OCI-LY1 (cell line): ENCODE results near the gene SKOR2.
"Not testable (repeated sequence)": the region's sequence is repeated elsewhere in the genome, so short reads cannot be mapped to it uniquely, and the experiment has no call there.

Experiments used
- CTCF ChIP-seq: fragments of 200-600 bp; sonication (generic), shearing (Covaris generic); IDR thresholded peaks from 2 replicates; pipeline ENCODE4 v1.5.1; 2017; ENCODE audit warnings: mild to moderate bottlenecking, antibody characterized with exemption, low read length, moderate library complexity, mixed read lengths
- EZH2 ChIP-seq: fragments of 200-600 bp; sonication (generic), shearing (Covaris generic); IDR thresholded peaks from 2 replicates; pipeline ENCODE4 v1.8.0; 2017; ENCODE audit warnings: borderline replicate concordance, mixed run types, mild to moderate bottlenecking, antibody characterized with exemption, low read length, moderate library complexity, mixed read lengths

GRCh38 chr18:47158404-47158803, 93.1 kb downstream of the SKOR2 start:
- TF ChIP-seq CTCF, EZH2: not testable (repeated sequence)
